PC-3 (cell line): Measurements from ENCODE around the gene LYRM1. TPM values are rescaled to one million over a fixed set of nuclear protein-coding genes. Genes with fewer than 3 reads are reported as not detected.

ENCODE experiments used
- ATAC-seq: fragments of 200-7000 bp; cut with Tn5 transposase; 2 replicates; pipeline ENCODE4 v1.9.1; 2020; ENCODE audit warnings: mild to moderate bottlenecking, moderate library complexity
- BruUV-seq: library from RNA; stranded (reverse); fragments of 400-500 nt; replicated peaks from 2 replicates; lab custom pipeline; 2021; lab: Mats Ljungman, UMichigan
- CTCF ChIA-PET: fragments of 300-600 bp; sonication (Branson Sonifier 250); formaldehyde crosslinking; loops from one replicate; lab custom pipeline; 2022; ENCODE audit warnings: antibody characterized with exemption; lab: Charles Lee
- POLR2A ChIA-PET: fragments of 300-600 bp; sonication (Branson Sonifier 250); formaldehyde crosslinking; loops from one replicate; lab custom pipeline; 2022; ENCODE audit warnings: antibody characterized with exemption; ENCODE audit not compliant: unreplicated experiment; lab: Charles Lee
- DNase-seq: peaks from one replicate; pipeline ENCODE4 v3.0.0-alpha.2; 2015
- H2AFZ ChIP-seq: fragments of 300-600 bp; sonication (generic); 2 replicates; pipeline ENCODE4 v1.6.0; 2016; ENCODE audit warnings: antibody characterized with exemption, low read length
- H3F3A ChIP-seq: fragments of 300-600 bp; sonication (generic); one replicate; pipeline ENCODE4 v1.6.0; 2017; ENCODE audit warnings: antibody characterized with exemption, low read length, control low read depth, mild to moderate bottlenecking; ENCODE audit not compliant: unreplicated experiment
- H3K27ac ChIP-seq: fragments of 300-600 bp; sonication (generic); 2 replicates; pipeline ENCODE4 v1.5.1; 2016; ENCODE audit warnings: mild to moderate bottlenecking, low read length
- H3K27me3 ChIP-seq: fragments of 300-600 bp; sonication (generic); 2 replicates; pipeline ENCODE4 v1.6.1; 2016; ENCODE audit warnings: low read length, mixed read lengths
- H3K36me3 ChIP-seq: fragments of 300-600 bp; sonication (generic); 2 replicates; pipeline ENCODE4 v1.6.1; 2016; ENCODE audit warnings: low read depth, mixed run types, low read length, mixed read lengths
- H3K4me1 ChIP-seq: fragments of 300-600 bp; sonication (generic); 2 replicates; pipeline ENCODE4 v1.5.1; 2016; ENCODE audit warnings: low read length; ENCODE audit not compliant: insufficient read depth
- H3K4me2 ChIP-seq: fragments of 300-600 bp; sonication (generic); 2 replicates; pipeline ENCODE4 v1.6.0; 2016; ENCODE audit warnings: low read length
- H3K4me3 ChIP-seq: fragments of 300-600 bp; sonication (generic); 2 replicates; pipeline ENCODE4 v1.5.1; 2016; ENCODE audit warnings: mild to moderate bottlenecking, low read length, mixed read lengths
- H3K79me2 ChIP-seq: fragments of 300-600 bp; sonication (generic); 2 replicates; pipeline ENCODE4 v1.6.1; 2017; ENCODE audit warnings: low read length, mixed read lengths
- H3K9ac ChIP-seq: fragments of 300-600 bp; sonication (generic); 2 replicates; pipeline ENCODE4 v1.6.0; 2016; ENCODE audit warnings: mild to moderate bottlenecking, low read length
- H3K9me2 ChIP-seq: fragments of 300-600 bp; sonication (generic); replicated peaks from 2 replicates; pipeline ENCODE4 v1.6.1; 2016; ENCODE audit warnings: mixed run types, low read length, mixed read lengths
- H3K9me3 ChIP-seq: fragments of 300-600 bp; sonication (generic); 2 replicates; pipeline ENCODE4 v1.6.1; 2016; ENCODE audit warnings: low read length, mixed read lengths
- H4K20me1 ChIP-seq: fragments of 300-600 bp; sonication (generic); 2 replicates; pipeline ENCODE4 v1.6.1; 2016; ENCODE audit warnings: low read length, mixed read lengths
- CTCF ChIP-seq: fragments of 300-600 bp; sonication (generic); conservative IDR thresholded peaks from 2 replicates; pipeline ENCODE4 v1.5.1; 2017; ENCODE audit warnings: antibody characterized with exemption, low read depth, mild to moderate bottlenecking, low read length
- EZH2 ChIP-seq: fragments of 300-600 bp; sonication (generic); IDR thresholded peaks from one replicate; pipeline ENCODE4 v1.6.1; 2017; ENCODE audit warnings: antibody characterized with exemption, mild to moderate bottlenecking, low read length; ENCODE audit not compliant: unreplicated experiment
- EZH2phosphoT487 ChIP-seq: fragments of 300-600 bp; sonication (generic); IDR thresholded peaks from 2 replicates; pipeline ENCODE4 v1.6.1; 2018; ENCODE audit warnings: mild to moderate bottlenecking, antibody characterized with exemption, low read length, borderline replicate concordance
- intact Hi-C: fragments of 100-400 bp; cut with micrococcal nuclease; formaldehyde crosslinking; loops from 2 replicates; pipeline ENCODE4 v1.9.0; 2023
- total RNA-seq: library from RNA; depleted of rRNA; stranded (reverse); fragments of >200 nt; gene quantifications from 2 replicates; pipeline ENCODE4 v1.2.3, GENCODE V29; 2014

The LYRM1 gene
- total RNA-seq, 1 experiment from 2014 or later, result 35.1 TPM

GRCh38 chr16:20957153-20957552 lies 56.6 kb downstream of the LYRM1 start:
- DNase-seq (no peak), ATAC-seq (no peak)
- intact Hi-C loops, result no loop called here
- Histone ChIP-seq H3K27ac (no peak overlapping the region), H3K79me2 (no peaks in the 10 kb centered on the region), H3F3A (no peaks in the 10 kb centered on the region), H4K20me1 (no peaks in the 10 kb centered on the region), H3K9me2 (no peaks in the 10 kb centered on the region), H3K9me3 (no peaks in the 10 kb centered on the region), H3K4me1 (no peaks in the 10 kb centered on the region), H3K4me3 (no peak overlapping the region), H3K9ac (no peak overlapping the region), H3K27me3 (no peaks in the 10 kb centered on the region), H3K4me2 (no peak overlapping the region), H2AFZ (no peak overlapping the region), H3K36me3 (no peaks in the 10 kb centered on the region)
- no peak for TF ChIP-seq EZH2
- TF ChIP-seq CTCF, result no peak
- TF ChIP-seq EZH2phosphoT487, result no peak
- CTCF ChIA-PET, result no interaction called here
- BruUV-seq, result no TSS peak
- POLR2A ChIA-PET, result no interaction called here

GRCh38 chr16:20960899-20961298 lies 60.3 kb downstream of the LYRM1 start:
- BruUV-seq, result no TSS peak
- no peaks in the 10 kb centered on the region for H3K27me3 ChIP-seq
- CTCF ChIA-PET, result no interaction called here
- no peaks in the 10 kb centered on the region for H3K36me3 ChIP-seq
- DNase-seq (no peak), ATAC-seq (no peak)
- TF ChIP-seq EZH2 (no peak), EZH2phosphoT487 (no peak), CTCF (no peak)
- H3K4me3 ChIP-seq, result no peak overlapping the region
- no peaks in the 10 kb centered on the region for H3K4me1 ChIP-seq
- H3K9me2 ChIP-seq, result no peaks in the 10 kb centered on the region
- H3K9ac ChIP-seq, result no peak overlapping the region
- no peaks in the 10 kb centered on the region for H3K9me3 ChIP-seq
- POLR2A ChIA-PET, result no interaction called here
- no peaks in the 10 kb centered on the region for H4K20me1 ChIP-seq
- no peak overlapping the region for H3K27ac ChIP-seq
- H3K79me2 ChIP-seq, result no peaks in the 10 kb centered on the region
- intact Hi-C loops, result no loop called here
- no peak overlapping the region for H2AFZ ChIP-seq
- H3K4me2 ChIP-seq, result no peak overlapping the region
- H3F3A ChIP-seq, result no peaks in the 10 kb centered on the region

GRCh38 chr16:20968765-20969164 lies 68.2 kb downstream of the LYRM1 start:
- TF ChIP-seq EZH2 (no peak), EZH2phosphoT487 (no peak), CTCF (no peak)
- no TSS peak for BruUV-seq
- no peak for DNase-seq
- no peaks in the 10 kb centered on the region for H3K27me3 ChIP-seq
- H3K9me2 ChIP-seq, result no peaks in the 10 kb centered on the region
- no peak overlapping the region for H2AFZ ChIP-seq
- no peaks in the 10 kb centered on the region for H3F3A ChIP-seq
- ChIA-PET CTCF (no interaction called here), POLR2A (no interaction called here)
- no peaks in the 10 kb centered on the region for H3K36me3 ChIP-seq
- intact Hi-C loops, result no loop called here
- H3K4me1 ChIP-seq, result peaks cover 7% of the 10 kb centered on the region; the same call in 1 of the 2 replicates
- no peak overlapping the region for H3K27ac ChIP-seq
- no peak overlapping the region for H3K4me2 ChIP-seq
- H4K20me1 ChIP-seq, result no peaks in the 10 kb centered on the region
- H3K9me3 ChIP-seq, result no peaks in the 10 kb centered on the region
- H3K9ac ChIP-seq, result no peak overlapping the region
- H3K79me2 ChIP-seq, result no peaks in the 10 kb centered on the region
- ATAC-seq, result no peak
- H3K4me3 ChIP-seq, result no peak overlapping the region
